Measurements from ENCODE around the gene ERGIC2.
"Not testable (repeated sequence)": the region's sequence is repeated elsewhere in the genome, so short reads cannot be mapped to it uniquely, and the experiment has no call there.

ERGIC2 gene

DNA sequence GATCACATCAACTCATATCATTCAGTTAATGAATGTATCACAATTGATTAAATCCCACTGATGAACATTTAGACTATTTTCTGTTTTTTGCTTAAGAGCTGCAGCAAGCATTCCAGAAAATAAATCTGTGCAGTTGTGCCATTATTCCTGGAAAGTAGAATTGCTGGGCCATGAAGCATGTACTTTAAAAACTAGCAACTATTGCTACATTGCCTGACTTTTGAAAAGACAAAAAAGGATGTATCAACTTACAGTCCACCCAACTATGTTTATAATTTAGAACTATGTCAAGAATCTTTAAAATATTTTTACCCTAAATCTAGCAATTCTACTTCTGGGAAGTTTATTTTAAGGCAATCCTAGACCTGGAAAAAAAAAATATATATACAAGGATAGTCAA lies 33.4 kb upstream of the ERGIC2 start:
- Histone ChIP-seq H3K9ac (ENCODE audit: low read length in 5 of 5) (no peak overlapping the region), H3K27ac (ENCODE audit: low read depth, low read length) (no peak overlapping the region), H3K4me3 (ENCODE audit: low read depth in 1 of 5, low read length in 5 of 5) (no peak overlapping the region), H3K36me3 (ENCODE audit: control insufficient read depth in 5 of 5, insufficient read depth in 5 of 5, low read length in 5 of 5) (no peaks in the 10 kb centered on the region), H3K4me1 (ENCODE audit: control insufficient read depth in 5 of 5, insufficient read depth in 5 of 5, low read length in 5 of 5) (no peaks in the 10 kb centered on the region), H3K9me3 (ENCODE audit: control insufficient read depth in 5 of 5, low read length in 5 of 5) (no peaks in the 10 kb centered on the region), H3K27me3 (ENCODE audit: control insufficient read depth in 5 of 5, insufficient read depth in 4 of 5, low read length in 5 of 5) (no peaks in the 10 kb centered on the region)

DNA sequence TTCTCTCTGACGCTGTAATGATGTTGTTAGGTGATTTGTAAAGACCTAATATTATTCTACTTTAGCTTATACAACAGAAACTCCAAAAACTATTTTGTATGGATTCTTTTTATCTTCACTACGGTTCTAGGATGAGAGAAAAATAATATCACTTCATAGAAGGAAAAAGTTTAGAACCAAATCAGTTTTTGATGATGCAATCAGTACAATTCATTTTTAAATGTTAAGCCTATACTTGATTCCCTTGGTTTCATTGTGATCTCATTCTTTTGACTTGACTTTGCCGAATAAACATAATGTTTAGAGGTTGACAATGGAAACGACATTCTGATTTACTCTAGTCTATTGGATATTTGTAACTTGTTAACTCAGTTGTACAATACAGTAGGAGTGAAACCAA lies 24.6 kb upstream of the ERGIC2 start:
- Histone ChIP-seq H3K27ac (ENCODE audit: low read depth, low read length) (no peak overlapping the region), H3K4me3 (ENCODE audit: low read depth in 1 of 5, low read length in 5 of 5) (no peak overlapping the region), H3K4me1 (ENCODE audit: control insufficient read depth in 5 of 5, insufficient read depth in 5 of 5, low read length in 5 of 5) (no peaks in the 10 kb centered on the region), H3K9ac (ENCODE audit: low read length in 5 of 5) (no peak overlapping the region), H3K9me3 (ENCODE audit: control insufficient read depth in 5 of 5, low read length in 5 of 5) (no peaks in the 10 kb centered on the region), H3K27me3 (ENCODE audit: control insufficient read depth in 5 of 5, insufficient read depth in 4 of 5, low read length in 5 of 5) (no peaks in the 10 kb centered on the region), H3K36me3 (ENCODE audit: control insufficient read depth in 5 of 5, insufficient read depth in 5 of 5, low read length in 5 of 5) (no peaks in the 10 kb centered on the region)

DNA sequence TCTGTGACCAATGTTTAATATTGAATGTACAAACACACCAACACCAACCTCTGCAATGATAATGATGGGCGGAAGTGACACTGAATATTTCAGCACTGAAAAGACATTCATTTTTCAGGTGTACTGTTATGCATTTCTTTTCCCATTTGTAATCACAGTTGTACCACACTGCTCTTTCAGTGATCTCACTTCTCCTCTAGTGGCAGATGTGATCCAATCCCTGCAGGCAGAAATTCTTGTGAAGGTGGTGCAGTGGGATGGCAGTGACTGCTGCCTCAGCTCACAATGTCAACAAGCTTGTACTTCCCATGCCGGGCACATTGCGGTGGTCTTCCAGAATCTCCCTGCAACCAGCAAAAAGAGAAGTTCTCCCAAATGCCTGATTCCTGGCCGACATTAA lies 23.0 kb upstream of the ERGIC2 start:
- no peak overlapping the region for H3K9ac ChIP-seq (ENCODE audit: low read length in 5 of 5)
- no peaks in the 10 kb centered on the region for H3K27me3 ChIP-seq (ENCODE audit: control insufficient read depth in 5 of 5, insufficient read depth in 4 of 5, low read length in 5 of 5)
- H3K36me3 ChIP-seq (ENCODE audit: control insufficient read depth in 5 of 5, insufficient read depth in 5 of 5, low read length in 5 of 5): no peaks in the 10 kb centered on the region
- no peak overlapping the region for H3K27ac ChIP-seq (ENCODE audit: low read depth, low read length)
- no peaks in the 10 kb centered on the region for H3K4me1 ChIP-seq (ENCODE audit: control insufficient read depth in 5 of 5, insufficient read depth in 5 of 5, low read length in 5 of 5)
- H3K4me3 ChIP-seq (ENCODE audit: low read depth in 1 of 5, low read length in 5 of 5): no peak overlapping the region
- no peaks in the 10 kb centered on the region for H3K9me3 ChIP-seq (ENCODE audit: control insufficient read depth in 5 of 5, low read length in 5 of 5)

DNA sequence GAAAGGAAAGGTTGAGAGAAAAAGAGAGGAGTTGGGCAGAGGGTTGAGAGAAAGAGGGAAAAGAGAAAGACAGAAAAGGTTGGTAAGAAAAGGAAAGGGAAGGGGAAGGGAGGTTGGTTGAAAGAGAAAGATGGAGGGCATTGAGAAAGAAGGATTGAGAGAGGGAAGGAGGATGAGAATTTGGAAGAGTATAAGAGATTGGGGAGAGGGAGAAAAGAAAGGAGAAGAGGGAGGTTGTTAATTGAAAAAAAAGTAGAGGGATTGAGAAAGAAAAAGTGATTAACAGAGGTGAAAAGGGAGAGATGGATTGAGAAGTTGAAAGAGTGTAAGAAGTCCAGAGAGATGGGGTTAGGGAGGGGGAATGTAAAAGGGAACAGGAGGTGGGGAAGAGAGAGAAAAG lies 21.5 kb upstream of the ERGIC2 start:
- Histone ChIP-seq H3K4me1 (ENCODE audit: control insufficient read depth in 5 of 5, insufficient read depth in 5 of 5, low read length in 5 of 5) (no peaks in the 10 kb centered on the region), H3K9me3 (ENCODE audit: control insufficient read depth in 5 of 5, low read length in 5 of 5) (no peaks in the 10 kb centered on the region), H3K9ac (ENCODE audit: low read length in 5 of 5) (no peak overlapping the region), H3K4me3 (ENCODE audit: low read depth in 1 of 5, low read length in 5 of 5) (no peak overlapping the region), H3K27ac (ENCODE audit: low read depth, low read length) (no peak overlapping the region), H3K27me3 (ENCODE audit: control insufficient read depth in 5 of 5, insufficient read depth in 4 of 5, low read length in 5 of 5) (no peaks in the 10 kb centered on the region), H3K36me3 (ENCODE audit: control insufficient read depth in 5 of 5, insufficient read depth in 5 of 5, low read length in 5 of 5) (no peaks in the 10 kb centered on the region)

DNA sequence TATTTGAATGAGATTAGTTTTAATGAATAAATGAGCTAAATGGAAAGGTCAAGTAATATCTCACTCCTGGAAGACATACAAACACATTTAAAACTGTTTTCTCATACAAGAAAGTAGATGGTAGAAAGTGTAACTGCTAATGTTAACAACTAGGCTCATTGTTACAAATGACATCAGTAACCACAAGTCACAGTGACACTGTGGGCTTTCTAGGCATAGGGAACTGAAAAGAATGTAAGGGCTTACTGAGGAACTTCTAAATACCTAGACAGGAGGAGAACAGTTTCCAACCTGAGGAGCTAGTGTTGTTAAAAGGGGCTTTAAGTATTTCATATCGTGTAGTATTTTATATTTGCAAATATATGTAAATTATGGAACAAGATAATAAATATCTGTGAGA lies 17.5 kb upstream of the ERGIC2 start:
- no peaks in the 10 kb centered on the region for H3K36me3 ChIP-seq (ENCODE audit: control insufficient read depth in 5 of 5, insufficient read depth in 5 of 5, low read length in 5 of 5)
- no peaks in the 10 kb centered on the region for H3K4me1 ChIP-seq (ENCODE audit: control insufficient read depth in 5 of 5, insufficient read depth in 5 of 5, low read length in 5 of 5)
- H3K4me3 ChIP-seq (ENCODE audit: low read depth in 1 of 5, low read length in 5 of 5): no peak overlapping the region
- no peaks in the 10 kb centered on the region for H3K9me3 ChIP-seq (ENCODE audit: control insufficient read depth in 5 of 5, low read length in 5 of 5)
- no peaks in the 10 kb centered on the region for H3K27me3 ChIP-seq (ENCODE audit: control insufficient read depth in 5 of 5, insufficient read depth in 4 of 5, low read length in 5 of 5)
- no peak overlapping the region for H3K9ac ChIP-seq (ENCODE audit: low read length in 5 of 5)
- no peak overlapping the region for H3K27ac ChIP-seq (ENCODE audit: low read depth, low read length)

DNA sequence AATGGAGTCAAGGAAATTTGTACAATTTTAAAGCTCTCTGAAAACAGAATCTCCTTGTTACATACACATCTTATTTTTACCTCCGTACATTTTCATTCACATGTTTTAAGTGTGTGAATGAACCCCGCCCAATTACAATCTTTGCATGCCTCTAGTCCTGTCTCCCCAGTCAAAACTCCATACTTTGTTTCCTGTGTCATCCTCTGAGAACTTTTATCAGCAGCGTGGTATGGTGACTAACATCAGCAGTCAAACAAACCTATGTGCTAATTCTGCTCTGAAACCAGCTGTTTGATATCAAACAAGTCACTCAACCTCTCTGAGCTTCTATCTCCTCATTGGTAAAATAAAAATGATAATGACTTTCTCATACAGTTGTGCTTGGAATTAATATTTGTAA lies 15.8 kb upstream of the ERGIC2 start:
- Histone ChIP-seq H3K27ac (ENCODE audit: low read depth, low read length) (no peak overlapping the region), H3K9ac (ENCODE audit: low read length in 5 of 5) (no peak overlapping the region), H3K36me3 (ENCODE audit: control insufficient read depth in 5 of 5, insufficient read depth in 5 of 5, low read length in 5 of 5) (no peaks in the 10 kb centered on the region), H3K27me3 (ENCODE audit: control insufficient read depth in 5 of 5, insufficient read depth in 4 of 5, low read length in 5 of 5) (no peaks in the 10 kb centered on the region), H3K9me3 (ENCODE audit: control insufficient read depth in 5 of 5, low read length in 5 of 5) (no peaks in the 10 kb centered on the region), H3K4me3 (ENCODE audit: low read depth in 1 of 5, low read length in 5 of 5) (no peak overlapping the region), H3K4me1 (ENCODE audit: control insufficient read depth in 5 of 5, insufficient read depth in 5 of 5, low read length in 5 of 5) (no peaks in the 10 kb centered on the region)

DNA sequence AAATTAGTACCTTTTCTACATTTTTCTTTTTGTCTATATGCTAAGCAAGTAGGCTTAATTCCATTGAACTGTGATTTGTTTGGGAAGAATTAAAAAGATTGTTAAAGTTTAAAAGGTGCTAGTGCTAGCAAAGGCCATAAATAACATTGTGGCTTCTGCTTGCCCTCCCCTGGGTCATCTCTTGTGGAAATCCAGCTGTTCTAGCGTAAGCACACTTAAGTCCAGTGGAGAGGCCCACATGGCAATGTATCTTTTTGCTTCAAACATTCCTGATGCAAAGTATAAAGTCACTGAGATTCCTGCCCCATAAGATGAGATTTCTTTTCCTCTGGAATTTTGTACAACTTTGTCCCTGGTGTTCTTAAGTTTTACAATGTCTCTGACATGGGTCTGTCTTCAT lies 14.4 kb upstream of the ERGIC2 start:
- H3K4me1 ChIP-seq (ENCODE audit: control insufficient read depth in 5 of 5, insufficient read depth in 5 of 5, low read length in 5 of 5): no peaks in the 10 kb centered on the region
- no peak overlapping the region for H3K9ac ChIP-seq (ENCODE audit: low read length in 5 of 5)
- H3K36me3 ChIP-seq (ENCODE audit: control insufficient read depth in 5 of 5, insufficient read depth in 5 of 5, low read length in 5 of 5): no peaks in the 10 kb centered on the region
- no peaks in the 10 kb centered on the region for H3K9me3 ChIP-seq (ENCODE audit: control insufficient read depth in 5 of 5, low read length in 5 of 5)
- H3K27ac ChIP-seq (ENCODE audit: low read depth, low read length): no peak overlapping the region
- no peak overlapping the region for H3K4me3 ChIP-seq (ENCODE audit: low read depth in 1 of 5, low read length in 5 of 5)
- no peaks in the 10 kb centered on the region for H3K27me3 ChIP-seq (ENCODE audit: control insufficient read depth in 5 of 5, insufficient read depth in 4 of 5, low read length in 5 of 5)

DNA sequence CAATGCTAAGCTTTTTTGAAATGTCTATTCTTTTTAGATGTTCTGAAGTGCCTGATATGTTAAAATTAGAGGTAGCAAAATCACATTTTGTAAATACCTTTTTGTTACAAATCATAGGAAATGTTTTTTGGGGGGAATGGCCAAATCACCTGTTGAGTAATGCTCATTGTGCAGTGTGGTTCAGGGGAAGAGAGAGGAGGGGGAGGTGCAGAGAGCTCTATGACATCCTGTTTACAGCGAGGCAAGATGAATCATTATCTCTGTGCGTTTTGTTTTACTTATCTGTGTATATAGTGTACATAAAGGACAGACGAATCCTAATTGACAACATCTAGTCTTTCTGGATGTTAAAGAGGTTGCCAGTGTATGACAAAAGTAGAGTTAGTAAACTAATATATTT lies 9.4 kb upstream of the ERGIC2 start:
- H3K36me3 ChIP-seq (ENCODE audit: control insufficient read depth in 5 of 5, insufficient read depth in 5 of 5, low read length in 5 of 5); H3K27me3 ChIP-seq (ENCODE audit: control insufficient read depth in 5 of 5, insufficient read depth in 4 of 5, low read length in 5 of 5); H3K4me3 ChIP-seq (ENCODE audit: low read depth in 1 of 5, low read length in 5 of 5); H3K4me1 ChIP-seq (ENCODE audit: control insufficient read depth in 5 of 5, insufficient read depth in 5 of 5, low read length in 5 of 5); H3K27ac ChIP-seq (ENCODE audit: low read depth, low read length); H3K9ac ChIP-seq (ENCODE audit: low read length in 5 of 5); H3K9me3 ChIP-seq (ENCODE audit: control insufficient read depth in 5 of 5, low read length in 5 of 5): not testable (repeated sequence)

DNA sequence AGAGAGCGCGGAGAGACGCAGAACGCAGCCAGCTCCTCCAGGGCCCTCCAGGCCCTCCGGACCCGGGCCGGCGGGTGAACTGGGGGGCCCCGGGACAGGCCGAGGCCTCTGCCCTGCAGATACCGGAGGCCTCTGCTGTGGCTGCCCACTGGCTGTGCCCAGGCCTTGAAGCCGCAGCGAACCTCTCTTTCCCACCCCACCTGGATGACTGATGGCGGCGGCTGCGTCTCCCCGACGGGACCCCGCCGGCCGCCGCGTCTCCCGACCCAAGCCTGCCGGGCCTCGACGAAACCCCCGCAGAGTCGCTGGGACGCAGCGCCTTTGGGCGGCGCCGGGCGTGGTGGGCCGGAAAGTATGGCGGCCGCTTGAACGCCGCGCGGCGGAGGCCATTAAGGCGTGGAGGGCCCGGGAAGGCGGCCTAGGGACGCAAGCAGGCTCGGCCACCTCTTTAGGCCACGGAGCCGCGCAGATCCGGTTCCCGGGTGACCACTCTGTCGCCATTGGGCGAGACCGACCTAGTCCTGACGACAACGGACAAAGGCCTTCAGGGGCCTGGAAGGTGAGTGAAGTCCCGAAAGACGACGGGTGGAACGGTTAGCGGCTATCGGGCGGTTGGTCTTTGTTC lies 8.4 kb upstream of the ERGIC2 start:
- no peaks in the 10 kb centered on the region for H3K36me3 ChIP-seq (ENCODE audit: control insufficient read depth in 5 of 5, insufficient read depth in 5 of 5, low read length in 5 of 5)
- no peaks in the 10 kb centered on the region for H3K9me3 ChIP-seq (ENCODE audit: control insufficient read depth in 5 of 5, low read length in 5 of 5)
- no peak overlapping the region for H3K27ac ChIP-seq (ENCODE audit: low read depth, low read length)
- H3K9ac ChIP-seq (ENCODE audit: low read length in 5 of 5): no peak overlapping the region
- no peaks in the 10 kb centered on the region for H3K4me1 ChIP-seq (ENCODE audit: control insufficient read depth in 5 of 5, insufficient read depth in 5 of 5, low read length in 5 of 5)
- H3K4me3 ChIP-seq (ENCODE audit: low read depth in 1 of 5, low read length in 5 of 5): no peak overlapping the region
- no peaks in the 10 kb centered on the region for H3K27me3 ChIP-seq (ENCODE audit: control insufficient read depth in 5 of 5, insufficient read depth in 4 of 5, low read length in 5 of 5)

DNA sequence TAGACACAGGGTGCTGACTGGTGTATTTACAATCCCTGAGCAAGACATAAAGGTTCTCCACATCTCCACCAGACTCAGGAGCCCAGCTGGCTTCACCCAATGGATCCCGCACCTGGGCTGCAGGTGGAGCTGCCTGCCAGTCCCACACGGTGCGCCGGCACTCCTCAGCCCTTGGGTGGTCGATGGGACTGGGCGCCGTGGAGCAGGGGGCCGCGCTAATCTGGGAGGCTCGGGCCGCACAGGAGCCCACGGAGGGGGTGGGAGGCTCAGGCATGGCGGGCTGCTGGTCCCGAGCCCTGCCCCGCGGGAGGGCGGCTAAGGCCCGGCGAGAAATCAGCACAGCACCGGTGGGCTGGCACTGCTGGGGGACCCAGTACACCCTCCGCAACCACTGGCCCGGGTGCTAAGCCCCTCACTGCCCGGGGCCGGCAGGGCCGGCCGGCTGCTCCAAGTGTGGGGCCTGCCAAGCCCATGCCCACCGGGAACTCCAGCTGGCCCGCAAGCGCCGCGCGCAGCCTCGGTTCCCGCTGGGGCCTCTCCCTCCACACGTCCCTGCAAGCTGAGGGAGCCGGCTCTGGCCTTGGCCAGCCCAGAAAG lies 5.2 kb upstream of the ERGIC2 start:
- not testable (repeated sequence) for H3K4me3 ChIP-seq (ENCODE audit: low read depth in 1 of 5, low read length in 5 of 5); H3K27me3 ChIP-seq (ENCODE audit: control insufficient read depth in 5 of 5, insufficient read depth in 4 of 5, low read length in 5 of 5); H3K9me3 ChIP-seq (ENCODE audit: control insufficient read depth in 5 of 5, low read length in 5 of 5); H3K27ac ChIP-seq (ENCODE audit: low read depth, low read length); H3K9ac ChIP-seq (ENCODE audit: low read length in 5 of 5); H3K4me1 ChIP-seq (ENCODE audit: control insufficient read depth in 5 of 5, insufficient read depth in 5 of 5, low read length in 5 of 5); H3K36me3 ChIP-seq (ENCODE audit: control insufficient read depth in 5 of 5, insufficient read depth in 5 of 5, low read length in 5 of 5)

DNA sequence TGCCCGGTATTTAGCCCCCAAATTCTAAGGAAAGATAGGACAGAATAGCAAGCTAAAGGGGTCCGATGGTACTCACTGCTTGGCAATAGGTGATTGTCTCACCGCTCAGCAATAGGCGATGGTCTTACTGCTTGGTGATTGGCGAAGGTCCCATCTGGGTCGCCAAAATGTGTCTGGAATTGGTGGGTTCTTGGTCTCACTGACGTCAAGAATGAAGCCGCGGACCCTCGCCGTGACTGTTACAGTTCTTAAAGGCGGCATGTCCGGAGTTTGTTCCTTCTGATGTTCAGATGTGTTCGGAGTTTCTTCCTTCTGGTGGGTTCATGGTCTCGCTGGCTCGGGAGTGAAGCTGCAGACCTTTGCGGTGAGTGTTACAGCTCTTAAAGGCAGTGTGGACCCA lies 4.2 kb upstream of the ERGIC2 start:
- H3K9ac ChIP-seq (ENCODE audit: low read length in 5 of 5); H3K36me3 ChIP-seq (ENCODE audit: control insufficient read depth in 5 of 5, insufficient read depth in 5 of 5, low read length in 5 of 5); H3K27ac ChIP-seq (ENCODE audit: low read depth, low read length); H3K9me3 ChIP-seq (ENCODE audit: control insufficient read depth in 5 of 5, low read length in 5 of 5); H3K27me3 ChIP-seq (ENCODE audit: control insufficient read depth in 5 of 5, insufficient read depth in 4 of 5, low read length in 5 of 5); H3K4me3 ChIP-seq (ENCODE audit: low read depth in 1 of 5, low read length in 5 of 5): not testable (repeated sequence)
- H3K4me1 ChIP-seq (ENCODE audit: control insufficient read depth in 5 of 5, insufficient read depth in 5 of 5, low read length in 5 of 5): peaks cover 0 to 12% (median 7%) of the 10 kb centered on the region in 5 donors
